Muscle of leg (tissue), 11 donors: ENCODE results near the gene DLGAP1. TPM values are rescaled to one million over a fixed set of nuclear protein-coding genes. Genes with fewer than 3 reads are reported as not detected.

Experiments used
- DNase-seq: peaks from one replicate; pipeline ENCODE4 v3.0.0; 2013
- H3K27ac ChIP-seq: one replicate; pipeline ENCODE4 v1.5.1; 2013; ENCODE audit warnings: mild to moderate bottlenecking, low read length, control low read depth
- H3K27me3 ChIP-seq: one replicate; pipeline ENCODE4 v1.6.1; 2013; ENCODE audit warnings: low read length; ENCODE audit not compliant: control insufficient read depth, insufficient read depth
- H3K36me3 ChIP-seq: one replicate; pipeline ENCODE4 v1.6.1; 2013; ENCODE audit warnings: low read length; ENCODE audit not compliant: control insufficient read depth, insufficient read depth
- H3K4me1 ChIP-seq: one replicate; pipeline ENCODE4 v1.6.1; 2013; ENCODE audit warnings: low read length; ENCODE audit not compliant: control insufficient read depth, insufficient read depth
- H3K4me3 ChIP-seq: one replicate; pipeline ENCODE4 v1.5.1; 2013; ENCODE audit warnings: low read length, control low read depth
- H3K9me3 ChIP-seq: replicated peaks from 2 replicates; pipeline ENCODE4 v1.6.1; 2013; ENCODE audit warnings: low read depth, low read length; ENCODE audit not compliant: control insufficient read depth
- WGBS: methylation state at CpG from one replicate; pipeline ENCODE4 v1.1.5; 2013; ENCODE audit warnings: missing lambda C conversion rate; ENCODE audit not compliant: insufficient coverage; 5-methylcytosine and 5-hydroxymethylcytosine counted together
- polyA plus RNA-seq, 8 donors: library from polyadenylated mRNA; unstranded; fragments of 120-200 nt; gene quantifications; one replicate each; pipeline versions ENCODE4 v1.2.1 to v1.2.3, GENCODE V29; 2013; ENCODE audit warnings: inconsistent platforms in 1 of 8, low replicate concordance in 1 of 8; ENCODE audit not compliant: insufficient read length in 8 of 8, insufficient read depth in 1 of 8
- total RNA-seq: library from RNA; stranded (reverse); fragments of 120-200 nt; gene quantifications from one replicate; pipeline ENCODE4 v1.2.4, GENCODE V29; 2013

The DLGAP1 gene
- total and polyA plus RNA-seq, 9 donors = 0.87 to 3.1 (median 1.8) TPM

- no peak for DNase-seq
- H3K36me3 ChIP-seq = no peaks in the 10 kb centered on the region
- no peaks in the 10 kb centered on the region for H3K27me3 ChIP-seq
- no peak overlapping the region for H3K27ac ChIP-seq
- no CpG with 5 or more reads among the region's 2 CpGs for WGBS
- H3K4me1 ChIP-seq = no peaks in the 10 kb centered on the region
- no peak overlapping the region for H3K4me3 ChIP-seq
- H3K9me3 ChIP-seq = no peaks in the 10 kb centered on the region
Measured at GRCh38 chr18:3842844-3843243, 612.3 kb downstream of the DLGAP1 start.

- Histone ChIP-seq H3K27ac (no peak overlapping the region), H3K36me3 (no peaks in the 10 kb centered on the region), H3K4me1 (no peaks in the 10 kb centered on the region), H3K27me3 (no peaks in the 10 kb centered on the region), H3K9me3 (no peaks in the 10 kb centered on the region), H3K4me3 (no peak overlapping the region)
- 44% methylated on average over 1 of the region's 3 CpGs for WGBS
- DNase-seq = peak; percentile 35
Measured at GRCh38 chr18:3840766-3841165, 614.3 kb downstream of the DLGAP1 start.

GRCh38 chr18:3839581-3839981, 615.5 kb downstream of the DLGAP1 start:
- no peaks in the 10 kb centered on the region for H3K9me3 ChIP-seq

GRCh38 chr18:3836483-3837335, 618.4 kb downstream of the DLGAP1 start:
- Histone ChIP-seq H3K36me3 (no peaks in the 10 kb centered on the region), H3K27ac (no peak overlapping the region), H3K27me3 (no peaks in the 10 kb centered on the region), H3K4me1 (no peaks in the 10 kb centered on the region), H3K9me3 (no peaks in the 10 kb centered on the region), H3K4me3 (no peak overlapping the region)
- DNase-seq = no peak
- 72% methylated on average over 3 of the region's 12 CpGs for WGBS

More at GRCh38 chr18:3839581-3839981, 615.5 kb downstream of the DLGAP1 start:
- Histone ChIP-seq H3K4me3 (no peak overlapping the region), H3K36me3 (no peaks in the 10 kb centered on the region), H3K4me1 (no peaks in the 10 kb centered on the region), H3K27ac (no peak overlapping the region), H3K27me3 (no peaks in the 10 kb centered on the region)
- no peak for DNase-seq
- WGBS = 50% methylated on average over 1 of the region's 2 CpGs

GRCh38 chr18:3832025-3832638, 623.0 kb downstream of the DLGAP1 start:
- Histone ChIP-seq H3K9me3 (no peaks in the 10 kb centered on the region), H3K4me1 (no peaks in the 10 kb centered on the region), H3K27me3 (no peaks in the 10 kb centered on the region), H3K36me3 (no peaks in the 10 kb centered on the region), H3K27ac (no peak overlapping the region), H3K4me3 (no peak overlapping the region)
- DNase-seq = no peak
- no CpG with 5 or more reads among the region's 6 CpGs for WGBS

GRCh38 chr18:3830604-3831003, 624.5 kb downstream of the DLGAP1 start:
- no peaks in the 10 kb centered on the region for H3K27me3 ChIP-seq
- H3K4me1 ChIP-seq = no peaks in the 10 kb centered on the region
- no peaks in the 10 kb centered on the region for H3K36me3 ChIP-seq
- no CpG with 5 or more reads among the region's 1 CpG for WGBS
- no peaks in the 10 kb centered on the region for H3K9me3 ChIP-seq
- H3K4me3 ChIP-seq = no peak overlapping the region
- peak; percentile 6 for DNase-seq
- no peak overlapping the region for H3K27ac ChIP-seq

GRCh38 chr18:3827236-3827845, 627.8 kb downstream of the DLGAP1 start:
- peak; percentile 5 for DNase-seq
- WGBS = 24% methylated on average over 3 of the region's 6 CpGs
- H3K4me1 ChIP-seq = no peaks in the 10 kb centered on the region
- no peaks in the 10 kb centered on the region for H3K27me3 ChIP-seq
- no peak overlapping the region for H3K27ac ChIP-seq
- H3K4me3 ChIP-seq = no peak overlapping the region
- no peaks in the 10 kb centered on the region for H3K9me3 ChIP-seq
- no peaks in the 10 kb centered on the region for H3K36me3 ChIP-seq

GRCh38 chr18:3826021-3826420, 629.1 kb downstream of the DLGAP1 start:
- DNase-seq = no peak
- Histone ChIP-seq H3K27ac (no peak overlapping the region), H3K36me3 (no peaks in the 10 kb centered on the region), H3K4me3 (no peak overlapping the region), H3K9me3 (no peaks in the 10 kb centered on the region), H3K4me1 (no peaks in the 10 kb centered on the region), H3K27me3 (no peaks in the 10 kb centered on the region)
- 94% methylated on average over 3 of the region's 4 CpGs for WGBS

GRCh38 chr18:3824101-3824500, 631.0 kb downstream of the DLGAP1 start:
- no peaks in the 10 kb centered on the region for H3K4me1 ChIP-seq
- H3K9me3 ChIP-seq = no peaks in the 10 kb centered on the region
- no peak overlapping the region for H3K4me3 ChIP-seq
- H3K27me3 ChIP-seq = no peaks in the 10 kb centered on the region
- no peaks in the 10 kb centered on the region for H3K36me3 ChIP-seq
- no peak for DNase-seq
- H3K27ac ChIP-seq = no peak overlapping the region

GRCh38 chr18:3823073-3823472, 632.0 kb downstream of the DLGAP1 start:
- no peak overlapping the region for H3K27ac ChIP-seq
- H3K4me3 ChIP-seq = no peak overlapping the region
- H3K36me3 ChIP-seq = no peaks in the 10 kb centered on the region
- DNase-seq = no peak
- no peaks in the 10 kb centered on the region for H3K27me3 ChIP-seq
- no peaks in the 10 kb centered on the region for H3K4me1 ChIP-seq
- H3K9me3 ChIP-seq = no peaks in the 10 kb centered on the region
- WGBS = no CpG with 5 or more reads among the region's 3 CpGs
